GM19372 (cell line): ENCODE results near the gene RAB2B.
"Not testable (repeated sequence)": the region's sequence is repeated elsewhere in the genome, so short reads cannot be mapped to it uniquely, and the experiment has no call there.

ENCODE experiments used
- ATAC-seq: cut with Tn5 transposase; IDR thresholded peaks from one replicate; pipeline ENCODE4 v1.9.1; 2021; ENCODE audit warnings: mild to moderate bottlenecking, low read depth, moderate library complexity; ENCODE audit not compliant: unreplicated experiment

The RAB2B gene

GRCh38 chr14:21494902-21495762, 18.4 kb upstream of the RAB2B start:
- ATAC-seq, result no peak

GRCh38 chr14:21486640-21487087, 9.9 kb upstream of the RAB2B start:
- ATAC-seq, result no peak

GRCh38 chr14:21476523-21476924, 235 bp downstream of the RAB2B start:
- peak; percentile 29 for ATAC-seq

- no peak for ATAC-seq
Measured at GRCh38 chr14:21475767-21476522, 814 bp downstream of the RAB2B start.

- no peak for ATAC-seq
Measured at GRCh38 chr14:21467616-21468015, 9.1 kb downstream of the RAB2B start.

- peak; percentile 97 for ATAC-seq
Measured at GRCh38 chr14:21455912-21456667, 20.7 kb downstream of the RAB2B start, which contains the start of gene CHD8. Gene CHD8 (minus strand): TSS chr14:21456123. CDS start chr14:21431643, 24,480 bp downstream.

- peak; percentile 17 for ATAC-seq
Measured at GRCh38 chr14:21455592-21455911, 21.2 kb downstream of the RAB2B start.

- no peak for ATAC-seq
Measured at GRCh38 chr14:21454843-21455544, 21.8 kb downstream of the RAB2B start.

GRCh38 chr14:21449899-21450216, 26.9 kb downstream of the RAB2B start:
- no peak for ATAC-seq

- ATAC-seq, result not testable (repeated sequence)
Measured at GRCh38 chr14:21442657-21443056, 34.1 kb downstream of the RAB2B start.

GRCh38 chr14:21440859-21441258, 35.9 kb downstream of the RAB2B start:
- no peak for ATAC-seq

- ATAC-seq, result peak; percentile 100
Measured at GRCh38 chr14:21437063-21437901, 39.5 kb downstream of the RAB2B start.

- ATAC-seq, result no peak
Measured at GRCh38 chr14:21436567-21437062, 40.1 kb downstream of the RAB2B start.

GRCh38 chr14:21431126-21431525, 45.6 kb downstream of the RAB2B start:
- no peak for ATAC-seq

GRCh38 chr14:21428930-21429329, 47.8 kb downstream of the RAB2B start:
- ATAC-seq, result no peak

- no peak for ATAC-seq
Measured at GRCh38 chr14:21426692-21427091, 50.1 kb downstream of the RAB2B start.

- no peak for ATAC-seq
Measured at GRCh38 chr14:21419528-21419927, 57.2 kb downstream of the RAB2B start.

- ATAC-seq, result no peak
Measured at GRCh38 chr14:21415329-21415728, 61.4 kb downstream of the RAB2B start.

- ATAC-seq, result no peak
Measured at GRCh38 chr14:21414137-21414631, 62.6 kb downstream of the RAB2B start.
